Endothelial cell of umbilical vein (primary cell): Measurements from ENCODE around the gene FSTL4. TPM values are rescaled to one million over a fixed set of nuclear protein-coding genes. Genes with fewer than 3 reads are reported as not detected.

Experiments
- BruUV-seq: library from RNA; stranded (reverse); fragments of 400-500 nt; replicated peaks from 2 replicates; lab custom pipeline; 2021; lab: Mats Ljungman, UMichigan
- CTCF ChIA-PET: fragments of 300-600, 350-600 bp; sonication (Branson Sonifier 250); formaldehyde crosslinking; loops from one replicate; lab custom pipeline; 2021; ENCODE audit warnings: antibody characterized with exemption, inconsistent platforms; lab: Charles Lee
- POLR2A ChIA-PET: fragments of 300-600, 350-600 bp; sonication (Branson Sonifier 250); formaldehyde crosslinking; loops from one replicate; lab custom pipeline; 2021; ENCODE audit warnings: antibody characterized with exemption, inconsistent platforms; lab: Charles Lee
- DNase-seq: peaks from one replicate; pipeline ENCODE4 v3.0.0-alpha.2; 2011; ENCODE audit warnings: low read depth, low spot score
- FAIRE-seq: peaks from 2 replicates; lab custom pipeline; 2011; peaks lifted over from hg19 to GRCh38; lab: Jason Lieb, UNC
- H2AFZ ChIP-seq: 2 replicates; pipeline ENCODE4 v1.6.0; 2012; ENCODE audit warnings: low read depth, low read length, control low read depth, inconsistent platforms
- H3K27ac ChIP-seq: 2 replicates; pipeline ENCODE4 v1.5.1; 2011; ENCODE audit warnings: low read depth, mild to moderate bottlenecking, control low read depth, low read length, moderate library complexity; ENCODE audit not compliant: insufficient read depth
- H3K27me3 ChIP-seq, 2 experiments: 2 replicates each; pipeline versions ENCODE4 v1.6.0 to v1.6.1; 2011; ENCODE audit warnings: low read length in 2 of 2, mixed read lengths in 1 of 2; ENCODE audit not compliant: control insufficient read depth in 2 of 2, insufficient read depth in 2 of 2
- H3K36me3 ChIP-seq, 2 experiments: 2 replicates in 1 of 2; 3 replicates in 1 of 2; pipeline ENCODE4 v1.5.1; 2011; ENCODE audit warnings: low read length in 2 of 2, mild to moderate bottlenecking in 1 of 2, moderate library complexity in 1 of 2; ENCODE audit not compliant: control insufficient read depth in 2 of 2, insufficient read depth in 2 of 2; ENCODE audit errors: extremely low read depth in 1 of 2
- H3K4me1 ChIP-seq: 3 replicates; pipeline ENCODE4 v1.5.1; 2011; ENCODE audit warnings: mild to moderate bottlenecking, low read length; ENCODE audit not compliant: control insufficient read depth, insufficient read depth; ENCODE audit errors: extremely low read depth
- H3K4me2 ChIP-seq: 2 replicates; pipeline ENCODE4 v1.6.1; 2011; ENCODE audit warnings: low read length, control low read depth, mixed read lengths; ENCODE audit not compliant: insufficient read depth
- H3K4me3 ChIP-seq, 3 experiments: fragments of 200-600 bp in 1 of 3; sonication (generic), shearing (Covaris generic) in 1 of 3; replicated peaks in 1 of 3; 2 replicates each; pipeline ENCODE4 v1.5.1; 2011 to 2016; ENCODE audit warnings: control low read depth in 3 of 3, low read length in 3 of 3, mild to moderate bottlenecking in 2 of 3, inconsistent platforms in 1 of 3, low read depth in 1 of 3, moderate library complexity in 1 of 3; ENCODE audit not compliant: insufficient read depth in 1 of 3
- H3K79me2 ChIP-seq: 2 replicates; pipeline ENCODE4 v1.6.0; 2012; ENCODE audit warnings: low read length, inconsistent platforms; ENCODE audit not compliant: control insufficient read depth, insufficient read depth
- H3K9ac ChIP-seq: replicated peaks from 2 replicates; pipeline ENCODE3; 2011; ENCODE audit warnings: low read length, control low read depth; ENCODE audit not compliant: insufficient read depth; ENCODE audit errors: extremely low read depth
- H3K9me1 ChIP-seq: replicated peaks from 3 replicates; pipeline ENCODE4 v1.6.0; 2011; ENCODE audit warnings: mild to moderate bottlenecking, low read length; ENCODE audit not compliant: control insufficient read depth, insufficient read depth; ENCODE audit errors: extremely low read depth
- H3K9me3 ChIP-seq: replicated peaks from 2 replicates; pipeline ENCODE4 v1.5.1; 2012; ENCODE audit warnings: low read length, inconsistent platforms; ENCODE audit not compliant: control insufficient read depth, insufficient read depth
- H4K20me1 ChIP-seq: replicated peaks from 2 replicates; pipeline ENCODE3; 2011; ENCODE audit warnings: mild to moderate bottlenecking, low read length; ENCODE audit not compliant: control insufficient read depth, insufficient read depth; ENCODE audit errors: extremely low read depth
- CTCF ChIP-seq, 2 donors: IDR thresholded peaks; 1 replicate in 1 of 2; 2 replicates in 1 of 2; pipeline ENCODE4 v1.5.1; 2011; ENCODE audit warnings: low read length in 2 of 2, mild to moderate bottlenecking in 2 of 2, moderate library complexity in 2 of 2, control low read depth in 1 of 2, inconsistent platforms in 1 of 2, low read depth in 1 of 2; ENCODE audit not compliant: insufficient read depth in 1 of 2; ENCODE audit errors: extremely low read depth in 1 of 2
- EZH2 ChIP-seq: IDR thresholded peaks from 2 replicates; pipeline ENCODE4 v1.6.1; 2012; ENCODE audit warnings: borderline replicate concordance, low read depth, mild to moderate bottlenecking, moderate library complexity, low read length, inconsistent platforms; ENCODE audit not compliant: severe bottlenecking
- FOS ChIP-seq: IDR thresholded peaks from 2 replicates; pipeline ENCODE4 v1.6.1; 2011; ENCODE audit warnings: mild to moderate bottlenecking, low read length, moderate library complexity, borderline replicate concordance; ENCODE audit not compliant: insufficient read depth
- GATA2 ChIP-seq: IDR thresholded peaks from 2 replicates; pipeline ENCODE4 v1.7.0; 2011; ENCODE audit warnings: low read depth, mild to moderate bottlenecking, moderate library complexity, mixed read lengths, low read length; ENCODE audit not compliant: insufficient read length, insufficient read depth
- JUN ChIP-seq: IDR thresholded peaks from 2 replicates; pipeline ENCODE4 v1.6.1; 2011; ENCODE audit warnings: borderline replicate concordance, low read depth; ENCODE audit not compliant: insufficient read length, insufficient read depth
- MAX ChIP-seq: IDR thresholded peaks from 2 replicates; pipeline ENCODE4 v1.6.1; 2011; ENCODE audit not compliant: insufficient read depth, insufficient read length
- POLR2AphosphoS5 ChIP-seq: IDR thresholded peaks from 2 replicates; pipeline ENCODE4 v1.6.1; 2012; ENCODE audit warnings: low read depth, mild to moderate bottlenecking, control low read depth, low read length, moderate library complexity; ENCODE audit not compliant: insufficient read depth
- dilution Hi-C: fragments of 300-500 bp; cut with MboI; formaldehyde crosslinking; loops from one replicate; pipeline ENCODE4 v1.15.0; 2019; ENCODE audit warnings: low sequenced_read_pairs; ENCODE audit not compliant: extremely low pct_ligation_motif_present
- intact Hi-C: fragments of 100-400 bp; cut with micrococcal nuclease; formaldehyde crosslinking; loops from one replicate; pipeline ENCODE4 v1.10.0; 2022
- polyA plus RNA-seq, 4 experiments: library from polyadenylated mRNA; depleted of rRNA in 3 of 4; stranded (reverse) in 3 of 4; unstranded in 1 of 4; fragments of >200 nt; gene quantifications; 2 replicates each; pipeline versions ENCODE4 v1.2.1 to v1.2.3, GENCODE V29; 2011 to 2012; ENCODE audit warnings: missing spikeins in 1 of 4
- total RNA-seq: library from RNA; stranded (reverse); gene quantifications from 2 replicates; pipeline ENCODE4 v1.2.3, GENCODE V29; 2021

The FSTL4 gene
- total and polyA plus RNA-seq, 2 donors (not counting 3 experiments of a cell fraction or from before 2014, with no cell fraction given), result 0.18 TPM; not detected in 1

- Histone ChIP-seq H3K79me2 (no peaks in the 10 kb centered on the region), H3K9ac (no peak overlapping the region), H3K27me3 (no peaks in the 10 kb centered on the region), H3K9me3 (no peaks in the 10 kb centered on the region), H3K4me1 (peaks cover 21% of the 10 kb centered on the region), H3K9me1 (no peaks in the 10 kb centered on the region), H3K36me3 (no peaks in the 10 kb centered on the region), H3K4me3 (no peak overlapping the region), H3K27ac (no peak overlapping the region), H3K4me2 (no peak overlapping the region), H4K20me1 (no peaks in the 10 kb centered on the region), H2AFZ (no peak overlapping the region)
- dilution Hi-C loops, result no loop called here
- ChIA-PET CTCF (interaction anchor here (0.6 to 2.3 kb wide), 5 partner anchors 13 to 238 kb away, joined by 3 to 12 read pairs (median 3); no protein-coding TSS in a partner anchor), POLR2A (no interaction called here)
- BruUV-seq, result no TSS peak
- TF ChIP-seq JUN (no peak), EZH2 (no peak), FOS (no peak), MAX (no peak), CTCF (IDR thresholded peaks at IDR 0.05; ENCODE audit: extremely low read depth in 1 of 2, insufficient read depth in 1 of 2, low read depth in 1 of 2, low read length in 2 of 2) (no peak), GATA2 (no peak), POLR2AphosphoS5 (no peak)
- intact Hi-C loops, result loop anchor here (5.0 to 10.0 kb wide), 3 partner anchors 191 to 858 kb away; partner anchors contain the start of genes AFF4 and HSPA4
- FAIRE-seq, result peak; percentile 74
- DNase-seq, result peak; percentile 63
These were observed 369.1 kb downstream of the FSTL4 start for GRCh38 chr5:133243196-133243595.
